Heart right ventricle (tissue), 16 donors: ENCODE data around the gene NECTIN1. TPM values are rescaled to one million over a fixed set of nuclear protein-coding genes. Genes with fewer than 3 reads are reported as not detected.

Source experiments
- ATAC-seq, 8 donors: fragments of 200-7000 bp; cut with Tn5 transposase; one replicate each; pipeline ENCODE4 v1.9.1; 2020; ENCODE audit warnings: mild to moderate bottlenecking in 8 of 8, moderate library complexity in 8 of 8, moderate number of reproducible peaks in 1 of 8
- DNase-seq, 2 donors: peaks; one replicate each; pipeline ENCODE4 v3.0.0-alpha.2; 2020
- H3K27ac ChIP-seq, 10 donors: fragments of 200-600 bp; sonication (generic) in 2 of 10; one replicate each; pipeline versions ENCODE4 v1.5.0 to v1.8.0; 2020 to 2022; ENCODE audit warnings: mild to moderate bottlenecking in 3 of 10
- H3K27me3 ChIP-seq, 7 donors: fragments of 200-600 bp; one replicate each; pipeline ENCODE4 v1.8.0; 2021 to 2022; ENCODE audit warnings: mild to moderate bottlenecking in 2 of 7
- H3K36me3 ChIP-seq, 9 donors: fragments of 200-600 bp; sonication (generic) in 1 of 9; one replicate each; pipeline versions ENCODE4 v1.5.0 to v1.8.0; 2020 to 2022; ENCODE audit warnings: mild to moderate bottlenecking in 2 of 9
- H3K4me1 ChIP-seq, 9 donors: fragments of 200-600 bp; sonication (generic) in 1 of 9; one replicate each; pipeline versions ENCODE4 v1.5.0 to v1.8.0; 2020 to 2022; ENCODE audit warnings: mild to moderate bottlenecking in 4 of 9
- H3K4me3 ChIP-seq, 10 donors: fragments of 200-600 bp; sonication (generic) in 2 of 10; one replicate each; pipeline versions ENCODE4 v1.5.0 to v1.8.0; 2020 to 2022; ENCODE audit warnings: mild to moderate bottlenecking in 7 of 10, moderate library complexity in 2 of 10
- H3K9me3 ChIP-seq, 11 donors: fragments of 200-600 bp in 10 of 11; sonication (generic) in 2 of 11; one replicate each; pipeline versions ENCODE4 v1.5.0 to v1.8.0; 2013 to 2022; ENCODE audit warnings: mild to moderate bottlenecking in 2 of 11, control low read depth in 1 of 11, moderate library complexity in 1 of 11
- CTCF ChIP-seq, 9 donors: fragments of 200-600 bp; sonication (generic) in 2 of 9; IDR thresholded peaks; one replicate each; pipeline versions ENCODE4 v1.5.0 to v1.8.0; 2021 to 2022; ENCODE audit warnings: antibody characterized with exemption in 9 of 9, mild to moderate bottlenecking in 5 of 9, moderate library complexity in 1 of 9
- intact Hi-C, 10 donors: fragments of 100-400 bp; cut with DNase I; formaldehyde crosslinking; loops; one replicate each; pipeline versions ENCODE4 v1.11.1 to v1.14.2; 2022
- polyA plus RNA-seq, 2 donors: library from polyadenylated mRNA; stranded (reverse); fragments of 200-250 nt; gene quantifications; one replicate each; pipeline ENCODE4 v1.2.3, GENCODE V29; 2013
- total RNA-seq, 10 donors: library from RNA; stranded (reverse); fragmentation: NEBNext Ultra II Directional in 3 of 10; extraction: Animal tissue kit (Norgen Biotek cat#: 25700) in 3 of 10; gene quantifications; one replicate each; pipeline versions ENCODE4 v1.2.1 to v1.2.4, GENCODE V29; 2021 to 2023
- donor health status: Arrhythmogenic right ventricular cardiomyopathy.
- donor health status: ischemic (EF 13 %, LVEDD 7.1; RV severe dilation, severe dysfunction).
- donor health status: healthy with polysubstance abuse.
- donor health status: DM: no; HTN: yes; CAD: no.
- donor health status: DM: no; HTN: no; CAD: no.
- donor health status: ischemic (EF 25% LVEDD 6.9; RV normal size, moderate dysfunction).
- donor health status: ischemic (EF 25% LVEDD 5.7; RV mildly dilated, moderate dysfunction).
- donor health status: healthy.
- donor health status: DM: yes; HTN: yes; CAD: no.
- donor health status: Ischemic cardiomyopathy.
- donor health status: ischemic (EF 35%, LVEDD 5.7; RV mildly dilated, moderate dysfunction).
- donor health status: nonischemic (EF 11% LVEDD 7.7; RV severe dilation, severe dysfunction).
- donor health status: DM: yes; HTN: yes; CAD: no.
- donor health status: PGD.
- donor health status: ischemic (EF 29% LVEDD 5.4; RV normal size, mild dysfunction).
- donor health status: nonischemic (EF 23%, LVEDD 6.1; RV moderate dilation, normal function).

Gene NECTIN1
- total and polyA plus RNA-seq, 12 donors: 4.0 to 22.8 (median 10.4) TPM

GRCh38 chr11:119589001-119589400 is 140.0 kb downstream of the NECTIN1 start:
- intact Hi-C loops: no loop called here
- no peak overlapping the region for H3K4me3 ChIP-seq
- peaks cover 0 to 14% (median 0%) of the 10 kb centered on the region in 11 donors for H3K9me3 ChIP-seq
- TF ChIP-seq CTCF (IDR thresholded peaks at IDR 0.05): no peak
- H3K36me3 ChIP-seq: no peaks in the 10 kb centered on the region
- ATAC-seq (no peak), DNase-seq (no peak)
- no peak overlapping the region for H3K27ac ChIP-seq
- peaks cover 3 to 19% (median 14%) of the 10 kb centered on the region in 9 donors for H3K4me1 ChIP-seq
- H3K27me3 ChIP-seq: peaks cover 0 to 48% (median 35%) of the 10 kb centered on the region in 7 donors
